Mucosa of rectum (tissue), 2 donors: Measurements from ENCODE around the gene CCL4L2.
"Not testable (repeated sequence)": the region's sequence is repeated elsewhere in the genome, so short reads cannot be mapped to it uniquely, and the experiment has no call there.

Source experiments
- H3K27ac ChIP-seq, 2 donors: one replicate each; pipeline ENCODE4 v1.7.0; 2013; ENCODE audit warnings: inconsistent platforms in 2 of 2, low read depth in 2 of 2, low read length in 2 of 2
- H3K27me3 ChIP-seq, 2 donors: one replicate each; pipeline ENCODE4 v1.7.0; 2013; ENCODE audit warnings: low read length in 2 of 2; ENCODE audit not compliant: control insufficient read depth in 2 of 2, insufficient read depth in 2 of 2
- H3K36me3 ChIP-seq, 2 donors: one replicate each; pipeline ENCODE4 v1.7.0; 2013; ENCODE audit warnings: low read length in 2 of 2; ENCODE audit not compliant: control insufficient read depth in 2 of 2, insufficient read depth in 2 of 2
- H3K4me1 ChIP-seq, 2 donors: one replicate each; pipeline ENCODE4 v1.7.0; 2013; ENCODE audit warnings: low read length in 2 of 2, mild to moderate bottlenecking in 1 of 2; ENCODE audit not compliant: control insufficient read depth in 2 of 2, insufficient read depth in 2 of 2
- H3K4me3 ChIP-seq, 2 donors: one replicate each; pipeline ENCODE4 v1.7.0; 2013; ENCODE audit warnings: low read length in 2 of 2
- H3K9ac ChIP-seq, 2 donors: one replicate each; pipeline ENCODE4 v1.7.0; 2013; ENCODE audit warnings: low read length in 2 of 2, low read depth in 1 of 2, mild to moderate bottlenecking in 1 of 2
- H3K9me3 ChIP-seq, 2 donors: one replicate each; pipeline ENCODE4 v1.7.0; 2013; ENCODE audit warnings: low read length in 2 of 2; ENCODE audit not compliant: control insufficient read depth in 2 of 2
- donor health status: healthy.
- donor health status: Normal muscosa, but diverticular disease.

Gene CCL4L2

DNA sequence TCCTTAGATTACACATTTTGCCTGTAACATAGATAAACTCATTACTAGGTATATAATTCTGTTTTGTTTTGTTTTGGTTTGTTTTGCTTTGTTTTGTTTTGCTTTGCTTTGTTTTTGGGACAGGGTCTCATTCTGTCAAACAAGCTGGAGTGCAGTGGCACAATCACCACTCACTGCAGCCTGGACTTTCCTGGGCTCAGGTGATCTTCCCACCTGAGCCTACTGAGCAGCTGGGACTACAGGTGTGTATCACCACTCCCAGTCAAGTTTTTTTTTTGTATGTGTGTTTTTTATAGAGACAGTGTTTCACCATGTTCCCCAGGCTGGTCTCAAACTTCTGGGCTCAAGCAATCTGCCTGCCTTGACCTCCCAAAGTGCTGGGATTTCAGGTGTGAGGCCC, 1.3 kb upstream of the CCL4L2 start:
- H3K36me3 ChIP-seq = no peaks in the 10 kb centered on the region
- H3K9ac ChIP-seq = no peak overlapping the region
- H3K4me1 ChIP-seq = no peaks in the 10 kb centered on the region
- H3K4me3 ChIP-seq = no peak overlapping the region
- H3K27me3 ChIP-seq = no peaks in the 10 kb centered on the region
- no peak overlapping the region for H3K27ac ChIP-seq
- no peaks in the 10 kb centered on the region for H3K9me3 ChIP-seq

GRCh38 chr17:36211484-36212271, 815 bp downstream of the CCL4L2 start:
- H3K9ac ChIP-seq, H3K4me1 ChIP-seq, H3K27me3 ChIP-seq, H3K9me3 ChIP-seq, H3K36me3 ChIP-seq: not testable (repeated sequence)
- peak overlapping the region in 1 of 2 donors; percentile 9 for H3K4me3 ChIP-seq
- peak overlapping the region in 1 of 2 donors; percentile 9 for H3K27ac ChIP-seq

GRCh38 chr17:36212272-36212605, 1.4 kb downstream of the CCL4L2 start:
- no peaks in the 10 kb centered on the region for H3K4me1 ChIP-seq
- no peak overlapping the region for H3K9ac ChIP-seq
- H3K4me3 ChIP-seq = peak overlapping the region in 1 of 2 donors; percentile 9
- peak overlapping the region in 1 of 2 donors; percentile 9 for H3K27ac ChIP-seq
- no peaks in the 10 kb centered on the region for H3K9me3 ChIP-seq
- H3K36me3 ChIP-seq = no peaks in the 10 kb centered on the region
- H3K27me3 ChIP-seq = no peaks in the 10 kb centered on the region

DNA sequence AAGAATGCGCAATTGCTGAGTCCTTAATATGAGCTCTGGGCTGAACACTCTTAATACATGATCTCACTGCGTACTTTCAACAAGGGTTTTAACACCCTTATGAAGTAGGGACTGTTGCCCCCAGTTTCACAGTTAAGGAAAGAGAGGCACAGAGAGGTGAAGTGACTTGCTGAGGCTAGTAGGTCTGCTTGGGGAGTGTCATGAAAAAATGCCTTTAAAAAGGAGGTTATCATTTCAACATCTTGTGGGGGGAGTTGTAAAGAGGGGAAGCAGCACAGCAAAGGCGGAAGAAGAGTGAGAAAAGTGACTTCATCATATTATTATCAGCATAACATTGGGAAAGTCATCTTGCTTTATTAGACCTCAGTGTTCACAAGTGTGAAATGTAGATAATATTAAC, 2.1 kb downstream of the CCL4L2 start:
- Histone ChIP-seq H3K27ac (no peak overlapping the region), H3K9me3 (no peaks in the 10 kb centered on the region), H3K27me3 (no peaks in the 10 kb centered on the region), H3K4me1 (no peaks in the 10 kb centered on the region), H3K36me3 (no peaks in the 10 kb centered on the region), H3K4me3 (no peak overlapping the region), H3K9ac (no peak overlapping the region)

DNA sequence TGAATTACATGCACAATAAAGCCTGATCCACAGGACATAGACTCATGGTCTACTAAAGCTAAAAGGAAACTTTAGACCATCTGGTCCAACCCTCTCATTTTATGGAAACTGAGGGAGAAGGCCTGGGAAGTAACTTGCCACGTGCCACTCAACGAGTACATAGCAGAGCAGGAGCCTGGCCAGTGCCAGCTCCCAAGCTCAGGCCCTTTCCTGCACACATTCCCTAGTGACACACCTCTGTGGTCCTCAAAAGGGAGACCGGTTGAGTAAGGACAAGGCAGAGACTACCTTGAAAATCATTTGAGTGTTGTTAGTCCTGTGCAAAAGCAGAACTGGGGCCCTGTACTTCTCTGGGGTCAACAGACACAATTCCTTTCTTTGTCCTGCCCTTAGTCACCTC, 2.8 kb downstream of the CCL4L2 start:
- no peaks in the 10 kb centered on the region for H3K36me3 ChIP-seq
- no peaks in the 10 kb centered on the region for H3K9me3 ChIP-seq
- H3K27me3 ChIP-seq = no peaks in the 10 kb centered on the region
- no peak overlapping the region for H3K4me3 ChIP-seq
- no peaks in the 10 kb centered on the region for H3K4me1 ChIP-seq
- H3K9ac ChIP-seq = no peak overlapping the region
- H3K27ac ChIP-seq = no peak overlapping the region

DNA sequence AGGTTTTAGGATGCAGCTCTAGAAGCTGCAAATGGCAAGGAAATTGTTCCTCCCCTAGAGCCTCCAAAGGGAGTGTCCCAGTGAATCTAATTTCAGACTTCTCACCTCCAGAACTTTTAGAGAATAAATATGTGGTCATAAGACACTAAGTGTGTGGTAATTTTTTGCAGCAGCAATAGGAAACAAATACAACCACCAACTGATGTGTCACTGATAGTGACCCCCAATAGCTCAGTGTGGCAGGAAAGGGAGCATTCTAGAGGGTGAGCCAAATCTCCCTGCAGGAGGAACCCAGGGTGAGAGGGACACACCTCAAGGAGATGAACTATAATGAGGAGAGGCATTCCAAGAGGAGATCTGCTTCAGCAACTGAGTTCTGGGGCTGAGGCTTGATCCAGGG, 4.1 kb downstream of the CCL4L2 start:
- no peaks in the 10 kb centered on the region for H3K9me3 ChIP-seq
- H3K4me1 ChIP-seq = no peaks in the 10 kb centered on the region
- no peak overlapping the region for H3K9ac ChIP-seq
- H3K36me3 ChIP-seq = no peaks in the 10 kb centered on the region
- no peak overlapping the region for H3K4me3 ChIP-seq
- H3K27me3 ChIP-seq = no peaks in the 10 kb centered on the region
- no peak overlapping the region for H3K27ac ChIP-seq

DNA sequence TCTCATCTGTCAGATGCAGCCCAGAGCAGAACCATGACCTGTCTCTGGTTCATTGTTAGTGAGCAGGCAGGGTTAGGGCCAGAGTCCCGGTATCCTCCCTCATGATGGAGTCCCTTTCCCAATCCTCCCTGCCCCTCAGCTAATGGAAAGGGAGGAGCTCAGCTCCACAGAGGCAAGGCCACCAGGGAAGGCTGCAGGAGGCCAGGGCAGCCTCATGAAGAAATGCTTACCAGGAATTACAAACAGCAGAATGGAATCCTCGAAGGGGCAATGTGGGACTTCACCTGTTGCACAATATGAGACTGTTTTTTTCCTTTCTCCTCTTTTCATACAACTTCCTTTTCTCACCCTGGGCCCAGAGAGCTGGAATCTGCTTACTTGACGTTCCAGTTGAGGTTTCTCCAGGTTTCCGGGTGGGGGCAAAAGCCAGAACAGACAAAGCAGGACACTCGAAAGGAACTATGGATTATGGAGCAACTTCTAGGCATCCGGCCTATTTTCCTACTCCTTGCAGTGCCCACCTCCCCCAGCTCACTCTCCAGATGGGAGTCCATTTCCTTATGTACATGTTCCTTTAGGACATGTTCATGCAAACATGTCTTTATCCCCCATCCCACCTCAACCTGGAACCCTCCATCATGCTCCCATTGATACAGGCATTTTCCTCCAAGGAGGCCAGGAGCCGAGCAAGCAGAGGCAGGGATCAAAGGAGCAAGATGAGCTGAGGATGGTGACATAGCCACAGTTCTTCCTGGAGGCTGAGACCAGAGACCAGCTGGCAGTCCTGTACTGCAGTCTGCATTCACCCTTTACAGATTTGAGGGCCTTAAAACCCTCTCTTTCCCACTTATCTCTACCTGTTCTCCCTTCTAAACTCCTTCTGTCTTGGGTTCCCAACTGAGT, 4.8 kb downstream of the CCL4L2 start:
- not testable (repeated sequence) for H3K9me3 ChIP-seq, H3K4me3 ChIP-seq, H3K9ac ChIP-seq, H3K36me3 ChIP-seq, H3K27me3 ChIP-seq, H3K4me1 ChIP-seq, H3K27ac ChIP-seq

DNA sequence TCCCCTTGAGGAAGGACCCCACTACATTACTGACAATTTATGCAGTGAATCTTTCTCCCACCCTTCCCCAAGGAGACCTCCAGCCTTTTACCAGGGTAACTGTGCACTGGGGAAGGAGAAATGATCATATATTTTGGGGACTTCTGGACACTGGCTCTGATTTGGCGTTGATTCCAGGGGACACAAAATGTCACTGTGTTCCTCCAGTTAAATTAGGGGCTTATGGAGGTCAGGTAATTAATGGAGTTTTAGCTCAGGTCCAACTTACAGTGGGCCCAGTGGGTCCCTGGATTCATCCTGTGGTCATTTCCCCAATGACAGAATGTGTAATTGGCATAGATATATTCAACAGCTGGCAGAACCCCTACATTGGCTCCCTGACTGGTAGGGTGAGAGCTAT, 8.7 kb downstream of the CCL4L2 start:
- H3K36me3 ChIP-seq, H3K27ac ChIP-seq, H3K4me3 ChIP-seq, H3K4me1 ChIP-seq, H3K9ac ChIP-seq, H3K27me3 ChIP-seq, H3K9me3 ChIP-seq: not testable (repeated sequence)

DNA sequence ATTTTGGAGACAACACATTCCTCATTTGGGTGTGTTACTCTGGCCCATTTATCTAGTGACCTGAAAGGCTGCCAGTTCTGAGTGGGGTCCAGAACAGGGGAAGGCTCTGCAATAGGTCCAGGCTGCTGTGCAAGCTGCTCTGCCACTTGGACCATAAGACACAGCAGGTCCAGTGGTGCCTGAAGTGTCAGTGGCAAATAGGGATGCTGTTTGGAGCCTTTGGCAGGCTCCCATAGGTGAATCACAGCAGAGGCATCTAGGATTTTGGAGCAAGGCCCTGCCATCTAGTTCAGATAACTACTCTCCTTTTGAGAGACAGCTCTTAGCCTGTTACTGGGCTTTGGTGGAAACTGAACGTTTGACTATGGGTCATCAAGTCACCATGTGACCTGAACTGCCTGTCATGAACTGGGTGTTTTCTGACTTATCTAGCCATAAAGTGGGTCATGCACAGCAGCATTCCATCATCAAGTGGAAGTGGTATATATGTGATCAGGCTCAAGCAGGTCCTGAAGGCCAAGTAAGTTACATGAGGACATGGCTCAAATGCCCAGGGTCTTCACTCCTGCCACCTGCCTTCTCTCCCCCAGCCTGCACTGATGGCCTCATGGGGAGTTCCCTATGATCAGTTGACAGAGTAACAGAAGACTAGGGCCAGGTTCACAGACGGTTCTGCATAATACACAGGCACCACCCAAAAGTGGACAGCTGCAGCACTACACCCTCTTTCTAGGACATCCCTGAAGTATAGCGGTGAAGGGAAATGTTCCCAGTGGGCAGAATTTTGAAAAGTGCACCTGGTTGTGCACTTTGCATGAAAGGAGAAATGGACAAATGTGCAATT, 10.1 kb downstream of the CCL4L2 start:
- not testable (repeated sequence) for H3K4me1 ChIP-seq, H3K9ac ChIP-seq, H3K36me3 ChIP-seq, H3K27me3 ChIP-seq, H3K9me3 ChIP-seq, H3K27ac ChIP-seq, H3K4me3 ChIP-seq

DNA sequence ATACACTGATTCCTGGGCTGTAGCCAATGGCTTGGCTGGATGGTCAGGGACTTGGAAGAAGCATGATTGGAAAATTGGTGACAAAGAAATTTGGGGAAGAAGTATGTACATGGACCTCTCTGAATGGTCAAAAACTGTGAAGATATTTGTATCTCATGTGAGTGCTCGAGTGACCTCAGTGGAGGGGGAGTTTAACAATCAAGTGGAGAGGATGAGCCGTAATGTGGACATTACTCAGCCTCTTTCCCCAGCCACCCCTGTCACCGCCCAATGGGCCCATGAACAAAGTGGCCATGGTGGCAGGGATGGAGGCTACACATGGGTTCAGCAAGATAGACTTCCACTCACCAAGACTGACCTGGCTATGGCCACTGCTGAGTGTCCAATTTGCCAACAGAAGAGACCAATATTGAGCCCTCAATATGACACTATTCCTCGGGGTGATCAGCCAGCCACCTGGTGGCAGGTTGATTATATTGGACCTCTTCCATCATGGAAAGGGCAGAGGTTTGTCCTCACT, 10.8 kb downstream of the CCL4L2 start:
- H3K27ac ChIP-seq, H3K4me1 ChIP-seq, H3K36me3 ChIP-seq, H3K9me3 ChIP-seq, H3K4me3 ChIP-seq, H3K27me3 ChIP-seq, H3K9ac ChIP-seq: not testable (repeated sequence)
